Tibial nerve (tissue), 4 donors: Measurements from ENCODE around the gene PRKG1.

ENCODE experiments used
- EP300 ChIP-seq, 2 donors: sonication (generic); formaldehyde crosslinking; IDR thresholded peaks; one replicate each; pipeline ENCODE4 v1.6.1; 2017; ENCODE audit warnings: antibody characterized with exemption in 2 of 2, mild to moderate bottlenecking in 1 of 2
- TF ChIP-seq, protein P1 (sequence below), 5 experiments: fragments of 200-600 bp in 3 of 5; fragments of 450-650 bp in 2 of 5; sonication (generic) in 3 of 5; IDR thresholded peaks; one replicate each; pipeline ENCODE4 v1.5.1; 2016 to 2019; ENCODE audit warnings: antibody characterized with exemption in 5 of 5, mild to moderate bottlenecking in 3 of 5, moderate library complexity in 2 of 5

DNA sequence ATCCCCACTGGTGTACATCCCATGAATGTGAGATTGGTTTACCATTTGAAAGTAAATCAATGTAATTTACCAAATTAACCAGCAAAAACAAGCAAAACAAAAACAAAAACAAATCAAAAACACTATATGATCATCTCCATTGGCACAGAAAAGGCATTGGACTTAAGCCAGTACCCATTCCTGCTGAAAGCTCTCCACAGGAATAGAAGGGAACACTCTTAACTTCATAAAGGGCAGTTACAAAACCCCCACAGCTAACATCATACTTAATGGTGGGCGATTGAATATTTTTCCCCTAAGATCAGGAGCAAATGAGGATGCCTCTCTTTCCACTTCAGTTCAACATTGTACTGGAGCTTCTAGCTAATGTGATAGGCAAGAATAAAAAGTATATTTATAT, 34.1 kb downstream of the PRKG1 start:
- TF ChIP-seq EP300 (IDR thresholded peaks at IDR 0.05), result no peak
- TF ChIP-seq, protein P1, sequence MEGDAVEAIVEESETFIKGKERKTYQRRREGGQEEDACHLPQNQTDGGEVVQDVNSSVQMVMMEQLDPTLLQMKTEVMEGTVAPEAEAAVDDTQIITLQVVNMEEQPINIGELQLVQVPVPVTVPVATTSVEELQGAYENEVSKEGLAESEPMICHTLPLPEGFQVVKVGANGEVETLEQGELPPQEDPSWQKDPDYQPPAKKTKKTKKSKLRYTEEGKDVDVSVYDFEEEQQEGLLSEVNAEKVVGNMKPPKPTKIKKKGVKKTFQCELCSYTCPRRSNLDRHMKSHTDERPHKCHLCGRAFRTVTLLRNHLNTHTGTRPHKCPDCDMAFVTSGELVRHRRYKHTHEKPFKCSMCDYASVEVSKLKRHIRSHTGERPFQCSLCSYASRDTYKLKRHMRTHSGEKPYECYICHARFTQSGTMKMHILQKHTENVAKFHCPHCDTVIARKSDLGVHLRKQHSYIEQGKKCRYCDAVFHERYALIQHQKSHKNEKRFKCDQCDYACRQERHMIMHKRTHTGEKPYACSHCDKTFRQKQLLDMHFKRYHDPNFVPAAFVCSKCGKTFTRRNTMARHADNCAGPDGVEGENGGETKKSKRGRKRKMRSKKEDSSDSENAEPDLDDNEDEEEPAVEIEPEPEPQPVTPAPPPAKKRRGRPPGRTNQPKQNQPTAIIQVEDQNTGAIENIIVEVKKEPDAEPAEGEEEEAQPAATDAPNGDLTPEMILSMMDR (IDR thresholded peaks at IDR 0.05), result no peak
